Left lung (tissue), 10 donors: ENCODE measurements around the gene RPTOR. TPM values are rescaled to one million over a fixed set of nuclear protein-coding genes. Genes with fewer than 3 reads are reported as not detected.

Experiments used
- ATAC-seq: fragments of 200-7000 bp; cut with Tn5 transposase; one replicate; pipeline ENCODE4 v1.9.1; 2020; ENCODE audit warnings: moderate library complexity
- DNase-seq, 4 donors: peaks; one replicate each; pipeline ENCODE4 v3.0.0-alpha.2; 2013 to 2020
- H3K27ac ChIP-seq, 2 donors: fragments of 200-600 bp; sonication (generic) in 1 of 2; one replicate each; pipeline versions ENCODE4 v1.5.0 to v1.8.0; 2020 to 2021
- H3K27me3 ChIP-seq, 2 donors: fragments of 200-600 bp; sonication (generic) in 1 of 2; one replicate each; pipeline versions ENCODE4 v1.5.0 to v1.8.0; 2020 to 2021
- H3K36me3 ChIP-seq, 2 donors: fragments of 200-600 bp; sonication (generic) in 1 of 2; one replicate each; pipeline versions ENCODE4 v1.5.0 to v1.8.0; 2020 to 2021
- H3K4me1 ChIP-seq, 2 donors: fragments of 200-600 bp; one replicate each; pipeline ENCODE4 v1.8.0; 2021
- H3K4me3 ChIP-seq, 2 donors: fragments of 200-600 bp; sonication (generic) in 1 of 2; one replicate each; pipeline versions ENCODE4 v1.5.0 to v1.8.0; 2020 to 2021; ENCODE audit warnings: mild to moderate bottlenecking in 1 of 2
- H3K9me3 ChIP-seq, 2 donors: fragments of 200-600 bp; sonication (generic) in 1 of 2; one replicate each; pipeline versions ENCODE4 v1.5.0 to v1.8.0; 2020 to 2021
- intact Hi-C, 2 donors: fragments of 100-400 bp; cut with DNase I; formaldehyde crosslinking; loops; one replicate each; pipeline versions ENCODE4 v1.11.2 to v1.14.2; 2022
- polyA plus RNA-seq, 6 donors: library from polyadenylated mRNA; unstranded; fragments of 120-200 nt; gene quantifications; one replicate each; pipeline ENCODE4 v1.2.1, GENCODE V29; 2013; ENCODE audit not compliant: insufficient read length in 6 of 6
- total RNA-seq, 2 donors: library from RNA; stranded (reverse); fragmentation: NEBNext Ultra II Directional; extraction: Animal tissue kit (Norgen Biotek cat#: 25700); gene quantifications; one replicate each; pipeline ENCODE4 v1.2.1, GENCODE V29; 2021
- TF ChIP-seq, protein P1 (sequence below), 2 donors: fragments of 200-600 bp; sonication (generic) in 1 of 2; IDR thresholded peaks; one replicate each; pipeline versions ENCODE4 v1.5.0 to v1.8.0; 2021; ENCODE audit warnings: antibody characterized with exemption in 2 of 2
- donor health status: DM: no; HTN: yes; CAD: no.
- donor health status: DM: no; HTN: no; CAD: no.

Gene RPTOR
- total and polyA plus RNA-seq, 8 donors = 14.2 to 39.2 (median 20.7) TPM

DNA sequence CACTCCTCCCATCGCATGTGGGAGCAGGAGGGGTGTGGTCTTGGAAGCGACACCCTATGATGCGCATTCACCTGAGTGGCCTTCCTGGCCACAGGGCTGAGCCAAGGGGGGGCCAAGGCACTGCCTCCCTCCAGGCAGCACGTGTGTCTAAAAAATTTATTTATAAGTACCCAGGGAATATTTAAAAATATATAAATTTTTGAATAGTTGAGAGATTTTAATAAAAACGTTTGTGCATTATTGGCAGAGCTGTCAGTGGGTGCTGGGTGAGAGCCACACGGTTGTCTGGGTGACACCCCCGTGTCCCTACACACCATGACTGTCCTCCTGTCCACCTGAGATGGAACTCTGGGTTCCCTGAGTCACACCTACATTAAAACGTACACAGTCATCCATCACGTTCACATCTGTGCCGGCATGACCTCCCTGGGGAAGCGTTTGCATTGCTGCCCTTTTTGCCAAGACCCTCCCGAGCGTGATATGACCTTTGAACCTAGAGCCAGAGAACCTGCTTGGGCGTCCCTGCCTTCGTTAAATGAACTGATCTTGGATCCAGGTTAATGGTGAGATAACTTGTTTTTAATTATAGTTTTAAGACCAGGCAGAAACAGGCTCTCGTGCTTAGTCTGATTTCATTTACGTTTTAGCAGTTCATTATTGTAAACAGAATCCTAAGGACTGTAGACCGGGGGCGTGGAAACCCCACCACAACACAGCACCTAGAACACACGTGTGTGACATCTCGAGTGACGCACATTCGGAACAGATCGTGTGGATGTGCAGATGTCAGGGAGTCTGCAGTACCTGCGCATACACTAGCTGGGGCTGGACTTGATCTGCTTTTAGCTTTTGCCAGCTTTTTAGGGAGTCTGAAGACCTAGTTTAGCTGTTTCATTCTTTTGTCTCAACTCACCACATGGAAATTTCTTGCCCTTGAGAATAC is 254.2 kb downstream of the RPTOR start:
- ATAC-seq = no peak
- no peaks in the 10 kb centered on the region for H3K9me3 ChIP-seq
- TF ChIP-seq, protein P1, sequence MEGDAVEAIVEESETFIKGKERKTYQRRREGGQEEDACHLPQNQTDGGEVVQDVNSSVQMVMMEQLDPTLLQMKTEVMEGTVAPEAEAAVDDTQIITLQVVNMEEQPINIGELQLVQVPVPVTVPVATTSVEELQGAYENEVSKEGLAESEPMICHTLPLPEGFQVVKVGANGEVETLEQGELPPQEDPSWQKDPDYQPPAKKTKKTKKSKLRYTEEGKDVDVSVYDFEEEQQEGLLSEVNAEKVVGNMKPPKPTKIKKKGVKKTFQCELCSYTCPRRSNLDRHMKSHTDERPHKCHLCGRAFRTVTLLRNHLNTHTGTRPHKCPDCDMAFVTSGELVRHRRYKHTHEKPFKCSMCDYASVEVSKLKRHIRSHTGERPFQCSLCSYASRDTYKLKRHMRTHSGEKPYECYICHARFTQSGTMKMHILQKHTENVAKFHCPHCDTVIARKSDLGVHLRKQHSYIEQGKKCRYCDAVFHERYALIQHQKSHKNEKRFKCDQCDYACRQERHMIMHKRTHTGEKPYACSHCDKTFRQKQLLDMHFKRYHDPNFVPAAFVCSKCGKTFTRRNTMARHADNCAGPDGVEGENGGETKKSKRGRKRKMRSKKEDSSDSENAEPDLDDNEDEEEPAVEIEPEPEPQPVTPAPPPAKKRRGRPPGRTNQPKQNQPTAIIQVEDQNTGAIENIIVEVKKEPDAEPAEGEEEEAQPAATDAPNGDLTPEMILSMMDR (IDR thresholded peaks at IDR 0.05) = no peak
- peaks cover 0 to 7% of the 10 kb centered on the region in 2 donors for H3K36me3 ChIP-seq
- H3K27ac ChIP-seq = no peak overlapping the region
- H3K27me3 ChIP-seq = no peaks in the 10 kb centered on the region
- intact Hi-C loops = no loop called here
- DNase-seq = peak in 1 of 4 donors; percentile 26
- no peaks in the 10 kb centered on the region for H3K4me1 ChIP-seq
- no peak overlapping the region for H3K4me3 ChIP-seq

DNA sequence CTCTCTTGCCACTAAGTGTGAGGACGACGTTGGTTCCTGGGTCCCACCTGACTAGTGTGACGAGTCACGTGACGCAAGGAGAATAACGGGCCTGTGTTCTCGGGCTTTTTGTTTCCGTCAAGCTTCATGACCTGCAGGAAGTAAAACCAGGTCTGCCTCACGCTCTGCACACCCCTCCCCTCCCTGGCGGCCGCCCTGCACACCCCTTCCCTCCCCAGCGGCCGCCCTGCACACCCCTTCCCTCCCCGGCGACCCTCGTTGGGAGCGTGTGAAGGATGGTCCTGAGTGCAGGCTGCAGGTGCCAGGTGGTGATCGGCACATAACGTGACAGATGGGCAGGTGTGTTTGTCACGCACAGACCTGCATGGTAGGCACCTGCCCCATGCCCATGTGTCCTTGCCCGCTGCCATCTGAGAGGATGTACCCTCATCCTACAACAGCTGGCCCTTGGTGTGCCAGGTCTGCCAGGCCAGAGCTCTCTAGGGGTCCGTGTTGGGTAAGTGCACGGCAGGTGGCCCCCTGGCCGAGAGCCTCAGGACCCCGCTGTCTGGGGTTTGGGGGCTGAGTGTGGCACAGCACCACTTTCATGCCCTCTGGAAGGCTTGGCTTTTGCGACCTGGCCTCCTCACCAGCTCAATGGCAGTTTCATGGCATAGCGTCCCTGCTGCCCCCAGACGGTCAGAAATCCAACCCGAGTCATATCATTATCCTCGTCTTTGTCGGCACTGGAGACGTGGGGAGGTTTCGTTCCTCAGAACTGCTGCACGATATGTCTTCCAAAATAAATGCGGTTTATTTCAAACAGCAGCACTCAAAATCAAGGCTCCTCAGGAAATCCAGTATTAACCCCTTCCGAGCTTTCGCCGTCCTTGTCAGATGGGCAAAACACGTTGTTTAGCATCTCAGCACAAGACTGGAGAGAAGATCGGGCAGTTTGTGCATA is 255.2 kb downstream of the RPTOR start:
- Histone ChIP-seq H3K4me1 (no peaks in the 10 kb centered on the region), H3K27me3 (no peaks in the 10 kb centered on the region), H3K36me3 (peaks cover 0 to 7% of the 10 kb centered on the region in 2 donors), H3K9me3 (no peaks in the 10 kb centered on the region), H3K4me3 (no peak overlapping the region), H3K27ac (no peak overlapping the region)
- intact Hi-C loops = no loop called here
- ATAC-seq = no peak
- peak in 1 of 4 donors; percentile 9 for DNase-seq
- TF ChIP-seq, protein P1 (IDR thresholded peaks at IDR 0.05) = no peak

- DNase-seq = peak in 1 of 4 donors; percentile 4
- H3K27ac ChIP-seq = no peak overlapping the region
- intact Hi-C loops = no loop called here
- no peak for ATAC-seq
- no peak overlapping the region for H3K4me3 ChIP-seq
- no peaks in the 10 kb centered on the region for H3K27me3 ChIP-seq
- no peaks in the 10 kb centered on the region for H3K4me1 ChIP-seq
- peaks cover 0 to 7% of the 10 kb centered on the region in 2 donors for H3K36me3 ChIP-seq
- no peaks in the 10 kb centered on the region for H3K9me3 ChIP-seq
- TF ChIP-seq, protein P1 (IDR thresholded peaks at IDR 0.05) = no peak
These were observed 256.1 kb downstream of the RPTOR start for GRCh38 chr17:80800481-80801391.

DNA sequence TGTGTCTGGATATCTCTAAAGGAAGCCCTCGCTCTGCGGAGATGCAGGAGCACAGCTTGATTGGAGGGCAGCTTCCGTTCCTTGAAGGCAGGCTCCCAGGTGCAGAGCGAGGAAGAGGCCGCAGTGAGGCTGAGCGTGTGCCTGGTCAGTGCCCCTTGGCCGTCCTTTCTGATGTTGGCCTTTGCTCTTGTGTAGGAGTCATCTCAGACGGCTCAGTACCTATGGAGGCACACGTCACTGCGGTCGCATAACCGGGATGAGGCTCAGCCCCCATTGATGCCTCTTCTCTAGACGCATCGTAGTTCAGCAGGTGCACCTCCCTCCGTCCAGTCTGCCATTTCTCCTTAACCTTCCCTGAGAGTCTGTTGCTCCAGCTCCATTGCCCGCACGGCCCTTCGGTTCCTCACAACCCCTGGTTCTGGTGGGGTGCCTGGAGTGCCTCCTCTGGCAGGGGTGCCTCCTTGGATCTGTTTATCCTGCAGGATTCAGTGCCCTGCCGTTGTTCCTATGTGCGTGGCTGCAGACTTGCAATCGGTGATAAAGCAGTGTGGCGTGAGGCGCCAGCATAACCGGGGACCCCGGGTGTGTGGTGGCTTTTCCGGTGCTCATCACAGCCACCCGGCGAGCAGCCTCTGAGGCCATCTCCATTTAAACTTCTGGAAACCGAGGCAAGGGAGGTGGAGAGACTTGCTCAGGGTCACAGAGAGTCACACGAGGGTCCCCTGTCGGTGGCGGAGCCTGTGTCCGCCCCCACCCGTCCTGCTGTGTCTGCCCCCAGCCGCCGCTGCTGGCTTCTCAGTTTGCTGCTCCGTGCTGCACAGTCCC is 258.2 kb downstream of the RPTOR start:
- DNase-seq (peak in 2 of 4 donors; percentile 16 to 57), ATAC-seq (no peak)
- H3K4me1 ChIP-seq = no peaks in the 10 kb centered on the region
- H3K27me3 ChIP-seq = no peaks in the 10 kb centered on the region
- TF ChIP-seq, protein P1 (IDR thresholded peaks at IDR 0.05) = no peak
- H3K9me3 ChIP-seq = peaks cover 0 to 17% of the 10 kb centered on the region in 2 donors
- H3K36me3 ChIP-seq = peaks cover 0 to 7% of the 10 kb centered on the region in 2 donors
- intact Hi-C loops = no loop called here
- H3K27ac ChIP-seq = no peak overlapping the region
- no peak overlapping the region for H3K4me3 ChIP-seq
